Activated naive CD4-positive, alpha-beta T cell treated with anti-CD3 and anti-CD28 coated beads for 36 hours (primary cell): ENCODE results near the gene NDUFS7. TPM values are rescaled to one million over a fixed set of nuclear protein-coding genes. Genes with fewer than 3 reads are reported as not detected.

ENCODE experiments used
- CTCF ChIA-PET: fragments of 350-600 bp; sonication (Branson Sonifier 250); formaldehyde crosslinking; loops from one replicate; lab custom pipeline; 2021; ENCODE audit warnings: antibody characterized with exemption; lab: Charles Lee
- DNase-seq: peaks from one replicate; pipeline ENCODE4 v3.0.0-alpha.2; 2020
- H3K27ac Mint-ChIP-seq: one replicate; pipeline ENCODE4 v1.8.0; 2021; ENCODE audit warnings: mild to moderate bottlenecking, mixed read lengths
- H3K27me3 Mint-ChIP-seq: one replicate; pipeline ENCODE4 v1.8.0; 2021; ENCODE audit warnings: low read depth, mixed read lengths
- H3K36me3 Mint-ChIP-seq: one replicate; pipeline ENCODE4 v1.8.0; 2021; ENCODE audit warnings: low read depth, mixed read lengths
- H3K4me1 Mint-ChIP-seq: one replicate; pipeline ENCODE4 v1.8.0; 2021; ENCODE audit warnings: low read depth, mixed read lengths
- H3K4me3 Mint-ChIP-seq: one replicate; pipeline ENCODE4 v1.8.0; 2021; ENCODE audit warnings: mild to moderate bottlenecking, moderate library complexity, mixed read lengths
- H3K9me3 Mint-ChIP-seq: one replicate; pipeline ENCODE4 v1.8.0; 2021; ENCODE audit warnings: mixed read lengths
- intact Hi-C: fragments of 100-400 bp; cut with micrococcal nuclease; formaldehyde crosslinking; loops from one replicate; pipeline ENCODE4 v1.15.1; 2023
- total RNA-seq, 2 experiments: library from RNA; stranded (reverse); gene quantifications; one replicate each; pipeline ENCODE4 v1.2.3, GENCODE V29; 2021

NDUFS7 gene
- total RNA-seq, 2 experiments from 2014 or later: 138 to 148 TPM

- CTCF ChIA-PET: interaction anchor here (0.6 to 1.1 kb wide), 2 partner anchors 123 to 147 kb away, joined by 3 to 4 read pairs; no protein-coding TSS in a partner anchor
These were observed 16.5 kb upstream of the NDUFS7 start for GRCh38 chr19:1366899-1367870.

GRCh38 chr19:1369214-1369805 lies 14.4 kb upstream of the NDUFS7 start:
- CTCF ChIA-PET: no interaction called here
- no peak for DNase-seq
- Mint-ChIP-seq H3K27ac (no peak overlapping the region), H3K9me3 (no peaks in the 10 kb centered on the region), H3K4me1 (peaks cover 2% of the 10 kb centered on the region), H3K36me3 (peaks cover 12% of the 10 kb centered on the region), H3K4me3 (no peak overlapping the region), H3K27me3 (no peaks in the 10 kb centered on the region)
- intact Hi-C loops: no loop called here

More at GRCh38 chr19:1366899-1367870, 16.5 kb upstream of the NDUFS7 start:
- H3K27me3 Mint-ChIP-seq: no peaks in the 10 kb centered on the region
- H3K9me3 Mint-ChIP-seq: no peaks in the 10 kb centered on the region
- intact Hi-C loops: no loop called here
- peaks cover 21% of the 10 kb centered on the region for H3K4me1 Mint-ChIP-seq
- H3K36me3 Mint-ChIP-seq: peaks cover 20% of the 10 kb centered on the region
- no peak overlapping the region for H3K4me3 Mint-ChIP-seq
- DNase-seq: no peak
- H3K27ac Mint-ChIP-seq: no peak overlapping the region

- no peak for DNase-seq
- peaks cover 8% of the 10 kb centered on the region for H3K36me3 Mint-ChIP-seq
- intact Hi-C loops: no loop called here
- H3K4me1 Mint-ChIP-seq: no peaks in the 10 kb centered on the region
- H3K27ac Mint-ChIP-seq: no peak overlapping the region
- H3K27me3 Mint-ChIP-seq: no peaks in the 10 kb centered on the region
- CTCF ChIA-PET: interaction anchor here (0.6 kb wide), 1 partner anchor 150 kb away, joined by 5 read pairs; no protein-coding TSS in a partner anchor
- no peaks in the 10 kb centered on the region for H3K9me3 Mint-ChIP-seq
- no peak overlapping the region for H3K4me3 Mint-ChIP-seq
These were observed 12.9 kb upstream of the NDUFS7 start for GRCh38 chr19:1370579-1371361.

GRCh38 chr19:1373042-1373533 lies 10.6 kb upstream of the NDUFS7 start:
- intact Hi-C loops: no loop called here
- Mint-ChIP-seq H3K27ac (no peak overlapping the region), H3K27me3 (no peaks in the 10 kb centered on the region)

GRCh38 chr19:1373534-1374249 lies 10.0 kb upstream of the NDUFS7 start:
- H3K4me1 Mint-ChIP-seq: no peaks in the 10 kb centered on the region
- H3K4me3 Mint-ChIP-seq: no peak overlapping the region
- H3K9me3 Mint-ChIP-seq: no peaks in the 10 kb centered on the region
- peaks cover 12% of the 10 kb centered on the region for H3K36me3 Mint-ChIP-seq
- CTCF ChIA-PET: interaction anchor here (2.4 kb wide), 1 partner anchor 58 kb away, joined by 8 read pairs; no protein-coding TSS in a partner anchor
- no peak for DNase-seq
- no peaks in the 10 kb centered on the region for H3K27me3 Mint-ChIP-seq
- H3K27ac Mint-ChIP-seq: no peak overlapping the region
- intact Hi-C loops: no loop called here

More at GRCh38 chr19:1373042-1373533, 10.6 kb upstream of the NDUFS7 start:
- Mint-ChIP-seq H3K4me1 (no peaks in the 10 kb centered on the region), H3K4me3 (no peak overlapping the region), H3K36me3 (peaks cover 12% of the 10 kb centered on the region), H3K9me3 (no peaks in the 10 kb centered on the region)
- CTCF ChIA-PET: interaction anchor here (0.9 to 2.4 kb wide), 2 partner anchors 9 to 58 kb away, joined by 3 to 8 read pairs; no protein-coding TSS in a partner anchor
- no peak for DNase-seq

GRCh38 chr19:1374250-1374577 lies 9.5 kb upstream of the NDUFS7 start:
- no peaks in the 10 kb centered on the region for H3K27me3 Mint-ChIP-seq
- no peak overlapping the region for H3K27ac Mint-ChIP-seq
- intact Hi-C loops: no loop called here
- H3K4me3 Mint-ChIP-seq: no peak overlapping the region
- H3K4me1 Mint-ChIP-seq: no peaks in the 10 kb centered on the region
- DNase-seq: no peak
- CTCF ChIA-PET: no interaction called here
- H3K9me3 Mint-ChIP-seq: no peaks in the 10 kb centered on the region
- H3K36me3 Mint-ChIP-seq: peaks cover 12% of the 10 kb centered on the region

- CTCF ChIA-PET: interaction anchor here (0.7 kb wide), 2 partner anchors 36 to 60 kb away, joined by 3 to 4 read pairs; no protein-coding TSS in a partner anchor
- Mint-ChIP-seq H3K4me1 (no peaks in the 10 kb centered on the region), H3K27me3 (no peaks in the 10 kb centered on the region), H3K9me3 (no peaks in the 10 kb centered on the region), H3K27ac (no peak overlapping the region), H3K36me3 (peaks cover 9% of the 10 kb centered on the region), H3K4me3 (no peak overlapping the region)
- DNase-seq: no peak
- intact Hi-C loops: no loop called here
These were observed 7.3 kb upstream of the NDUFS7 start for GRCh38 chr19:1376415-1376805.

- CTCF ChIA-PET: no interaction called here
- no peaks in the 10 kb centered on the region for H3K4me1 Mint-ChIP-seq
- no peak overlapping the region for H3K27ac Mint-ChIP-seq
- intact Hi-C loops: no loop called here
- peaks cover 9% of the 10 kb centered on the region for H3K36me3 Mint-ChIP-seq
- no peak overlapping the region for H3K4me3 Mint-ChIP-seq
- no peak for DNase-seq
- H3K9me3 Mint-ChIP-seq: no peaks in the 10 kb centered on the region
- no peaks in the 10 kb centered on the region for H3K27me3 Mint-ChIP-seq
These were observed 6.3 kb upstream of the NDUFS7 start for GRCh38 chr19:1377176-1377964.

- Mint-ChIP-seq H3K4me3 (no peak overlapping the region), H3K27ac (no peak overlapping the region), H3K9me3 (no peaks in the 10 kb centered on the region), H3K27me3 (no peaks in the 10 kb centered on the region), H3K36me3 (peaks cover 9% of the 10 kb centered on the region), H3K4me1 (peaks cover 6% of the 10 kb centered on the region)
- CTCF ChIA-PET: no interaction called here
- intact Hi-C loops: no loop called here
- DNase-seq: no peak
These were observed 5.5 kb upstream of the NDUFS7 start for GRCh38 chr19:1377965-1378785.

- Mint-ChIP-seq H3K4me1 (peaks cover 10% of the 10 kb centered on the region), H3K27me3 (peaks cover 3% of the 10 kb centered on the region), H3K4me3 (no peak overlapping the region), H3K27ac (no peak overlapping the region), H3K9me3 (no peaks in the 10 kb centered on the region), H3K36me3 (peaks cover 12% of the 10 kb centered on the region)
- CTCF ChIA-PET: no interaction called here
- intact Hi-C loops: no loop called here
- no peak for DNase-seq
These were observed 4.4 kb upstream of the NDUFS7 start for GRCh38 chr19:1379126-1379905.
